GM12878 (cell line): ENCODE data around the gene PIM2.
"Not testable (repeated sequence)": the region's sequence is repeated elsewhere in the genome, so short reads cannot be mapped to it uniquely, and the experiment has no call there.

Source experiments
- CHD2 ChIP-seq: IDR thresholded peaks from 2 replicates; pipeline ENCODE4 v1.6.1; 2011; ENCODE audit warnings: low read depth, low read length, improper control_type of control experiment, borderline replicate concordance
- CTCF ChIP-seq, 3 experiments: IDR thresholded peaks in 2 of 3; conservative IDR thresholded peaks in 1 of 3; 2 replicates each; pipeline ENCODE4 v1.5.1; 2011; ENCODE audit warnings: low read depth in 3 of 3, low read length in 3 of 3, mild to moderate bottlenecking in 3 of 3, control low read depth in 2 of 3, moderate library complexity in 2 of 3, inconsistent platforms in 1 of 3, mixed read lengths in 1 of 3; ENCODE audit not compliant: control insufficient read depth in 2 of 3, insufficient read depth in 1 of 3; ENCODE audit errors: extremely low read depth in 1 of 3
- EP300 ChIP-seq, 2 experiments: fragments of 150-350 bp in 1 of 2; IDR thresholded peaks; 2 replicates each; pipeline ENCODE4 v1.6.1; 2011 to 2012; ENCODE audit warnings: low read depth in 2 of 2, low read length in 2 of 2, borderline replicate concordance in 1 of 2, improper control_type of control experiment in 1 of 2, inconsistent platforms in 1 of 2; ENCODE audit not compliant: control insufficient read depth in 1 of 2
- HDAC2 ChIP-seq: fragments of 200-600 bp; sonication (generic); IDR thresholded peaks from 2 replicates; pipeline ENCODE4 v1.6.1; 2017
- MAX ChIP-seq: IDR thresholded peaks from 2 replicates; pipeline ENCODE4 v1.6.1; 2012; ENCODE audit warnings: low read depth, low read length, improper control_type of control experiment
- MXI1 ChIP-seq: fragments of 150-350 bp; IDR thresholded peaks from 2 replicates; pipeline ENCODE4 v1.6.1; 2011; ENCODE audit warnings: low read depth, mild to moderate bottlenecking, inconsistent platforms, low read length, improper control_type of control experiment
- POLR2A ChIP-seq: IDR thresholded peaks from 2 replicates; pipeline ENCODE4 v1.6.1; 2011; ENCODE audit warnings: low read depth, mild to moderate bottlenecking, low read length
- POLR2AphosphoS5 ChIP-seq: IDR thresholded peaks from 2 replicates; pipeline ENCODE4 v1.6.1; 2011; ENCODE audit warnings: mild to moderate bottlenecking, low read length, inconsistent platforms
- REST ChIP-seq: IDR thresholded peaks from 2 replicates; pipeline ENCODE4 v1.6.1; 2012; ENCODE audit warnings: mild to moderate bottlenecking, low read depth, low read length
- SUZ12 ChIP-seq: fragments of 200-600 bp; sonication (generic); IDR thresholded peaks from one replicate; pipeline ENCODE4 v1.6.1; 2018; ENCODE audit warnings: antibody characterized with exemption, mild to moderate bottlenecking; ENCODE audit not compliant: unreplicated experiment
- TAF1 ChIP-seq: IDR thresholded peaks from 2 replicates; pipeline ENCODE4 v1.6.1; 2011; ENCODE audit warnings: mild to moderate bottlenecking, low read depth, low read length, borderline replicate concordance
- TCF12 ChIP-seq: IDR thresholded peaks from 2 replicates; pipeline ENCODE4 v1.6.1; 2011; ENCODE audit warnings: low read depth, mild to moderate bottlenecking, low read length

- not testable (repeated sequence) for TF ChIP-seq CTCF (IDR thresholded peaks at IDR 0.05 in 2 of 3, conservative IDR thresholded peaks at IDR 0.05 in 1 of 3; ENCODE audit: control insufficient read depth in 2 of 3, extremely low read depth in 1 of 3, insufficient read depth in 1 of 3, low read depth in 3 of 3, low read length in 3 of 3); EP300 (IDR thresholded peaks at IDR 0.05; ENCODE audit: borderline replicate concordance in 1 of 2, control insufficient read depth in 1 of 2, low read depth in 2 of 2, low read length in 2 of 2); TCF12; HDAC2; REST; POLR2AphosphoS5; MAX; SUZ12; MXI1; CHD2; POLR2A; TAF1
Observed at GRCh38 chrX:48886586-48886985, 32.2 kb downstream of the PIM2 start.
